ENCODE measurements around the gene PPP2R5C. TPM values are rescaled to one million over a fixed set of nuclear protein-coding genes. Genes with fewer than 3 reads are reported as not detected.

PPP2R5C gene
- total RNA-seq, 1 experiment from 2014 or later, result 96.1 TPM

DNA sequence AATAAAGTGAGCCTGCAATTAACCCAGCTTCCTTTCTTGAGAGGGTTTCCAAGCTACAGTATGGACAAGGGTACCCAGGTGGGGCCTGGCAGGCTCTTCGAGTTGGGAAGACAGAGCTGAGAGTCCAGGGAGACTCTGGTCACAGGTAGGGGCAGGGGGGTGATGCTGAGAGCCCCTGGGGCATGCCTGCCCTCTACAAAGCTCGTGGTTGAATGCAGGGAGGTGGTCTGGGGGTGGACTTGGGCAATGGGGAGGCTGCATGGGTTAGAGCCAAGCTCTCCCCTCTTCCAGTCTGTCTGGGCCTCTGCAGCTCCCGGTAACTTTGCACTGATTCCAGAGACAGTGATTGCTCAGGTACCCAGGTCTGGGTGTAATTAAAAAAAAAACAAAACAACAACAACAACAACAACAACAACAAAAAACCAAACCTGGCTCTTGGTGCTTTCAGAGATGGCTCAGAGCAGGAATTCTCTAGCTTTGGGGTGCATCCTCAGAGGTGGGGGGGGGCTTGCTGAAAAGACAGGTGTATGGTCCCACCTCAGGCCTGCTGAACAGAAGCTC is 30.8 kb upstream of the PPP2R5C start:
- Histone ChIP-seq H3K9me3 (ENCODE audit: low read length) (0 out of 2 replicates have a peak, but pooled peaks cover 5% of the 10 kb centered on the region), H3F3A (ENCODE audit: low read length, unreplicated experiment) (no peaks in the 10 kb centered on the region), H3K9me2 (replicated peaks; ENCODE audit: low read length) (no peaks in the 10 kb centered on the region), H3K4me1 (ENCODE audit: insufficient read depth, low read length) (peaks cover 44% of the 10 kb centered on the region), H3K9ac (ENCODE audit: low read length) (peak overlapping the region; percentile 77), H3K79me2 (ENCODE audit: low read length) (no peaks in the 10 kb centered on the region), H2AFZ (ENCODE audit: low read length) (no peak overlapping the region), H3K4me3 (ENCODE audit: low read length) (peak overlapping the region; percentile 52), H3K4me2 (ENCODE audit: low read length) (peak overlapping the region; percentile 78), H3K27ac (ENCODE audit: low read length) (peak overlapping the region; percentile 99), H3K27me3 (ENCODE audit: low read length) (no peaks in the 10 kb centered on the region), H3K36me3 (ENCODE audit: low read depth, low read length) (no peaks in the 10 kb centered on the region), H4K20me1 (ENCODE audit: low read length) (no peaks in the 10 kb centered on the region)
- ATAC-seq (no peak), DNase-seq (no peak)
- TF ChIP-seq EZH2 (IDR thresholded peaks at IDR 0.05; ENCODE audit: low read length, unreplicated experiment) (no peak), EZH2phosphoT487 (IDR thresholded peaks at IDR 0.05; ENCODE audit: borderline replicate concordance, low read length) (no peak)
- TF ChIP-seq, protein P1, sequence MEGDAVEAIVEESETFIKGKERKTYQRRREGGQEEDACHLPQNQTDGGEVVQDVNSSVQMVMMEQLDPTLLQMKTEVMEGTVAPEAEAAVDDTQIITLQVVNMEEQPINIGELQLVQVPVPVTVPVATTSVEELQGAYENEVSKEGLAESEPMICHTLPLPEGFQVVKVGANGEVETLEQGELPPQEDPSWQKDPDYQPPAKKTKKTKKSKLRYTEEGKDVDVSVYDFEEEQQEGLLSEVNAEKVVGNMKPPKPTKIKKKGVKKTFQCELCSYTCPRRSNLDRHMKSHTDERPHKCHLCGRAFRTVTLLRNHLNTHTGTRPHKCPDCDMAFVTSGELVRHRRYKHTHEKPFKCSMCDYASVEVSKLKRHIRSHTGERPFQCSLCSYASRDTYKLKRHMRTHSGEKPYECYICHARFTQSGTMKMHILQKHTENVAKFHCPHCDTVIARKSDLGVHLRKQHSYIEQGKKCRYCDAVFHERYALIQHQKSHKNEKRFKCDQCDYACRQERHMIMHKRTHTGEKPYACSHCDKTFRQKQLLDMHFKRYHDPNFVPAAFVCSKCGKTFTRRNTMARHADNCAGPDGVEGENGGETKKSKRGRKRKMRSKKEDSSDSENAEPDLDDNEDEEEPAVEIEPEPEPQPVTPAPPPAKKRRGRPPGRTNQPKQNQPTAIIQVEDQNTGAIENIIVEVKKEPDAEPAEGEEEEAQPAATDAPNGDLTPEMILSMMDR (conservative IDR thresholded peaks at IDR 0.05; ENCODE audit: low read depth, low read length), result no peak
- CTCF ChIA-PET, result interaction anchor here (0.6 to 1.4 kb wide), 3 partner anchors 9 to 131 kb away, joined by 3 to 4 read pairs (median 3); no protein-coding TSS in a partner anchor
- POLR2A ChIA-PET (ENCODE audit: unreplicated experiment), result interaction anchor here (0.5 to 2.5 kb wide), 3 partner anchors 9 to 530 kb away, joined by 3 to 69 read pairs (median 7); partner anchors contain the start of gene PPP2R5C
- TSS peak; percentile 79 for BruUV-seq (replicated peaks)
- intact Hi-C loops (cut with micrococcal nuclease), result loop anchor here (1.0 kb wide), 3 partner anchors 8 to 30 kb away; no protein-coding TSS in a partner anchor

GRCh38 chr14:101731187-101732080 is 30.1 kb upstream of the PPP2R5C start:
- no peaks in the 10 kb centered on the region for H3K79me2 ChIP-seq (ENCODE audit: low read length)
- peak overlapping the region; percentile 90 for H3K9ac ChIP-seq (ENCODE audit: low read length)
- H4K20me1 ChIP-seq (ENCODE audit: low read length), result no peaks in the 10 kb centered on the region
- H3K9me2 ChIP-seq (replicated peaks; ENCODE audit: low read length), result no peaks in the 10 kb centered on the region
- CTCF ChIA-PET, result interaction anchor here (0.7 to 1.4 kb wide), 3 partner anchors 10 to 29 kb away, joined by 3 to 4 read pairs (median 3); no protein-coding TSS in a partner anchor
- peak; percentile 98 for DNase-seq
- POLR2A ChIA-PET (ENCODE audit: unreplicated experiment), result interaction anchor here (0.5 to 2.5 kb wide), 3 partner anchors 9 to 530 kb away, joined by 3 to 69 read pairs (median 7); partner anchors contain the start of gene PPP2R5C
- H3K36me3 ChIP-seq (ENCODE audit: low read depth, low read length), result no peaks in the 10 kb centered on the region
- intact Hi-C loops (cut with micrococcal nuclease), result loop anchor here (1.0 kb wide), 3 partner anchors 9 to 29 kb away; no protein-coding TSS in a partner anchor
- H2AFZ ChIP-seq (ENCODE audit: low read length), result no peak overlapping the region
- H3K4me2 ChIP-seq (ENCODE audit: low read length), result peak overlapping the region; percentile 78
- TF ChIP-seq EZH2 (IDR thresholded peaks at IDR 0.05; ENCODE audit: low read length, unreplicated experiment) (no peak), EZH2phosphoT487 (IDR thresholded peaks at IDR 0.05; ENCODE audit: borderline replicate concordance, low read length) (no peak)
- TF ChIP-seq, protein P1 (conservative IDR thresholded peaks at IDR 0.05; ENCODE audit: low read depth, low read length), result no peak
- peak overlapping the region; percentile 99 for H3K27ac ChIP-seq (ENCODE audit: low read length)
- peaks cover 44% of the 10 kb centered on the region for H3K4me1 ChIP-seq (ENCODE audit: insufficient read depth, low read length)
- no peaks in the 10 kb centered on the region for H3K27me3 ChIP-seq (ENCODE audit: low read length)
- H3K9me3 ChIP-seq (ENCODE audit: low read length), result 0 out of 2 replicates have a peak, but pooled peaks cover 5% of the 10 kb centered on the region
- BruUV-seq (replicated peaks), result TSS peak; percentile 73
- H3F3A ChIP-seq (ENCODE audit: low read length, unreplicated experiment), result no peaks in the 10 kb centered on the region
- peak; percentile 90 for ATAC-seq
- H3K4me3 ChIP-seq (ENCODE audit: low read length), result peak overlapping the region; percentile 52
